A204.1 (cell line): ENCODE data around the gene DIP2C.
"Not testable (repeated sequence)": the region's sequence is repeated elsewhere in the genome, so short reads cannot be mapped to it uniquely, and the experiment has no call there.

Experiments used
- FAIRE-seq: peaks from 2 replicates; lab custom pipeline; 2012; peaks lifted over from hg19 to GRCh38; lab: Jason Lieb, UNC

The DIP2C gene

DNA sequence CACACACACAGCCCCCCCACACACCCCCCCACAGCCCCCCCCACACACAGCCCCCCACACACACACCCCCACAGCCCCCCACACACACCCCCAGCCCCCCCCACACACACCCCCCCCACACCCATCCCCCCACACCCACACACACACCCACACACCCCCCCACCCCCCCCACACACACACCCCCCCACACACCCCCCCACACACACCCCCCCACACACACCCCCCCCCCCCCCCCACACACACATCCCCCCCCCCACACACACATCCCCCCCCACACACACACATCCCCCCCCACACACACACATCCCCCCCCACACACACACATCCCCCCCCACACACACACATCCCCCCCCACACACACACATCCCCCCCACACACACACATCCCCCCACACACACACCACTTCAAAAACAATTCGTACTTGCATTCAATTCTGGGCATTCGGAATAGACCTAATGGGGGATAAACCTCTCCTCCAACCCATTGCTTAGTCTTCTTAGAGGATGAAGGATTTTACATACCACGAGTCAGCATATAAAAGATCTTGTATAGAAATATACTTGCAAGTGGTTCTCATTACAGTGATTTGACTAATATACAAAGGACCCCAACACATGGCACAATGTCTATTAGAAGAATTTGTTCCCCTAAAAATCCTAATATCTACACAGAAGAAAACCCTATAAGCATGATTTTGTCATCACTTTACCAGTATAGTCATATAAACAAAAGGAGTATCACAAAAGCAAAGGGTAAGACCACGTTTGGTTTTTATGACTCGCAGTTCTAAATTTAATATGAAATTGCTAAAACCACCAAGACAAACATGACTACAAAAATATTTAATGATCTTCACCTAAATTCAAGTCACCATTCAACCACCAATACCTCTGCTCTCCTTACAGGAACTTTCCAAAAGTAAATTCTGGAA lies 80.9 kb downstream of the DIP2C start:
- no peak for FAIRE-seq

GRCh38 chr10:607545-608185 lies 81.8 kb downstream of the DIP2C start:
- no peak for FAIRE-seq

GRCh38 chr10:606762-607544 lies 82.5 kb downstream of the DIP2C start:
- no peak for FAIRE-seq

GRCh38 chr10:605632-606325 lies 83.7 kb downstream of the DIP2C start:
- FAIRE-seq = no peak

- FAIRE-seq = no peak
These were observed 84.5 kb downstream of the DIP2C start for GRCh38 chr10:604716-605631.

- FAIRE-seq = no peak
These were observed 85.7 kb downstream of the DIP2C start for GRCh38 chr10:603745-604144.

DNA sequence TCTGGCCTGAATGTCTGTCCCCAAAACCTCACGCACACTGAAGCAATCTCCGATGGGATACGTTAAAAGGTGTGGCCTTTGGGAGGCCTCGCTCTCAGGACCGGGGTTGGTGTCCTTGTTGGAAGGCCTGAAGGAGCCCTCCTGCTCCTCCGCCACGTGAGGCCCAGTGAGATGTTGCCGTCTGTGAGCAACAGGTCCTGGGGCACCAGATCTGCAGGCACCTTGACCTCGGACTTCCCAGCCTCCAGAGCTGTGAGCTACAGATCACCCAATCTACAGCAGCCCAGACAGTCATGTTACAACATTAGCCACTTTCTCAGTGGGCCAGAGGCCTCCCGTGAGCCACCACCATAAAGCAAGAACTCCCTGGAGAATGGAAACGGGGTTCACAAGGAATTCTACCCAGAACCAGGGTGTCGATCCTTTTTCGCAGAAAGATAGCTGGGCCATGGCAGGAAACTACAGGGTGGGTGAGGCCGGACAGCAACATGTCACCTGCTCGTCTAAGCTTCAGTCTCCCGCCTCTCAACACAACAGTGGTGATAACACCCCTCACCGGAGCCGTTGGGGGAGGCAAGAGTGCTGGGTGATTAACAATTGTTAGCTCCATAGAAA lies 87.0 kb downstream of the DIP2C start:
- no peak for FAIRE-seq

DNA sequence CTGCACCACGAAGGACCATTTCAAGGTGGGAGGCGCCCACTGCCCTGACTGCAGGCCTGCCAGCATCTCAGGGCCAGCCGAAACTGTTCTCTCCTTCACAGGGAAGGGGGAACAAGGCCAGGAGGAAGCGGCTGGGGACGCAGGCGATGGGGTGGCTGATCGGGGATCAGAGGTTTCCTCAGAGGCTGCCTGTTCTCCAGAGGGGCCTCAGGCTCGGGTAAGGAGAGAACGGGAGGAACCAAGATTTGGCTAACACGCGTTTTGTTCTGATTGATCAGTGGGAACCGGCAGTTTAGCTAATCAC lies 87.9 kb downstream of the DIP2C start:
- no peak for FAIRE-seq

- no peak for FAIRE-seq
These were observed 88.4 kb downstream of the DIP2C start for GRCh38 chr10:600876-601659.

GRCh38 chr10:600234-600633 lies 89.2 kb downstream of the DIP2C start:
- FAIRE-seq = no peak

- FAIRE-seq = no peak
These were observed 89.7 kb downstream of the DIP2C start for GRCh38 chr10:599767-600166.

- no peak for FAIRE-seq
These were observed 90.9 kb downstream of the DIP2C start for GRCh38 chr10:598415-599170.

DNA sequence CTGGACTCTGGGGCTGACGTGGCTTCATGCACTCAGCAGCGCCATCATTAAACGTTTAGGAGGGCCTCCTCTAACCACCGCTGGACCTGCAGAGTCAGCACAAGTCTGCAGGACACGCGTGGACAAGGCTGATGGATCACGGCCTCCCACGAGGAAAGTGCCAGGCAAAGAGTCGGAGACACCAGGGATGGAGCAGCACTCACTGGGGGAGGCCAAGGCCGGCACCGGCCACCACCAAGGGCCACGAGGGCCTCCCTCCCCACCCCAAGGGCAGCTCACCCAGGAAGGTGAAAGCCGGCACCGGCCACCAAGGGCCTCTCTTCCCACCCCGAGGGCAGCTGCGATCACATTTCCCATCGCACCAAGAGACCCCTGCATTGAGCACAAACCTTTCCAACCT lies 91.5 kb downstream of the DIP2C start:
- no peak for FAIRE-seq

DNA sequence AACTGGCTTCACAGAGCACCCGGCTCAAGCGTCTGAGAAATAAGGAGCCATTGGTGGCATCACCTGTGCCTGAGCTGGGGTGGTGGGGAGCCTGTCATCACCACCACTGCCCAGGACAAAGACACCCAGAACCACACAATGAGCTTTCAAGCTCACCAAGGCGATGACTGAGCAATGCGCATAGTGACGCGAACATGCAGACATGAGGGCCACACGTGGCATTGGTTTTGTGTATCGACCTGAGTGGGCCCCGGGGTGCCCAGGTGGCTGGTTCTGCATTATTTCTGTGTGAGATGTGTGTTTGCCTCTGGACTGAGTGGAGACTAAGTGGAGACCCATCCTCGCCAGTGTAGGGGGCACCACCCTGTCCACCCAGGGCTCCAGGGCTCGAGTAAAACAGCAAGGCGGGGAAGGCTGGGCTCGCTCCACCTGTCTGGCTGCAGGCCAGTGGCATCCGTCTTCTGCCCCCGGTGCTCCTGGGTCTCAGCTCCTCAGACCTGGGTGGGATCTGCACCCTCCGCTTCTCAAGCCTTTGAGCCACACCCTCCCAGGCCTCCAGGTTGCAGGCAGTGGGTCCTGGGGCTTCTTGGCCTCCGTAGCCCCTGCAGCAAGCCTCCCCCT lies 92.6 kb downstream of the DIP2C start:
- FAIRE-seq = no peak

DNA sequence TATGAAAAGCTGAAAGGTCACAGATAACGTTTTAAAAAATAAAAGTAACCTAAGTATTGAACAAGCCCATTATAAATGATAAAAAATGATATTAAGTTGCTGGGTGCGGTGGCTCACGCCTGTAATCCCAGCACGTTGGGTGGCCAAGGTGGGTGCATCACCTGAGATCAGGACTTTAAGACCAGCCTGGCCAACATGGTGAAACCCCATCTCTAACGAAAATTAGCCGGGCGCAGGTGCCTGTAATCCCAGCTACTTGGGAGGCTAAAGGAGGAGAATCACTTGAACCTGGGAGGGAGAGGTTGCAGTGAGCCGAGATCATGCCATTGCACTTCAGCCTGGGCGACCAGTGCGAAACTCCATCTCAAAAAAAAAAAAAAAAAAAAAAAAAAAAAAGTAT lies 93.3 kb downstream of the DIP2C start:
- not testable (repeated sequence) for FAIRE-seq

- no peak for FAIRE-seq
These were observed 94.0 kb downstream of the DIP2C start for GRCh38 chr10:595473-595872.

GRCh38 chr10:594584-595270 lies 94.7 kb downstream of the DIP2C start:
- no peak for FAIRE-seq

GRCh38 chr10:593901-594457 lies 95.5 kb downstream of the DIP2C start:
- FAIRE-seq = no peak
